GM12878 (cell line): ENCODE results near the gene HCAR3.
"Not testable (repeated sequence)": the region's sequence is repeated elsewhere in the genome, so short reads cannot be mapped to it uniquely, and the experiment has no call there.

Experiments
- CREB1 ChIP-seq: IDR thresholded peaks from 2 replicates; pipeline ENCODE4 v1.6.1; 2012; ENCODE audit warnings: low read depth, mild to moderate bottlenecking, inconsistent platforms
- CTCF ChIP-seq, 3 experiments: IDR thresholded peaks in 2 of 3; conservative IDR thresholded peaks in 1 of 3; 2 replicates each; pipeline ENCODE4 v1.5.1; 2011; ENCODE audit warnings: low read depth in 3 of 3, low read length in 3 of 3, mild to moderate bottlenecking in 3 of 3, control low read depth in 2 of 3, moderate library complexity in 2 of 3, inconsistent platforms in 1 of 3, mixed read lengths in 1 of 3; ENCODE audit not compliant: control insufficient read depth in 2 of 3, insufficient read depth in 1 of 3; ENCODE audit errors: extremely low read depth in 1 of 3
- EZH2 ChIP-seq: IDR thresholded peaks from 2 replicates; pipeline ENCODE4 v1.6.1; 2012; ENCODE audit warnings: low read depth, mild to moderate bottlenecking, control low read depth, inconsistent platforms, low read length, borderline replicate concordance; ENCODE audit not compliant: control insufficient read depth
- JUND ChIP-seq: IDR thresholded peaks from 2 replicates; pipeline ENCODE4 v1.6.1; 2012; ENCODE audit warnings: low read depth, mild to moderate bottlenecking, low read length, improper control_type of control experiment, moderate library complexity
- NFIC ChIP-seq: IDR thresholded peaks from 2 replicates; pipeline ENCODE4 v1.6.1; 2012; ENCODE audit warnings: low read depth, mild to moderate bottlenecking, inconsistent platforms, low read length, moderate library complexity
- REST ChIP-seq: IDR thresholded peaks from 2 replicates; pipeline ENCODE4 v1.6.1; 2012; ENCODE audit warnings: mild to moderate bottlenecking, low read depth, low read length

- TF ChIP-seq CTCF (IDR thresholded peaks at IDR 0.05 in 2 of 3, conservative IDR thresholded peaks at IDR 0.05 in 1 of 3; ENCODE audit: control insufficient read depth in 2 of 3, extremely low read depth in 1 of 3, insufficient read depth in 1 of 3, low read depth in 3 of 3, low read length in 3 of 3); JUND; NFIC; REST; CREB1; EZH2: not testable (repeated sequence)
Measured at GRCh38 chr12:122702890-122703611, 13.6 kb downstream of the HCAR3 start, which contains the start of gene HCAR2.
